ENCODE results near the gene GCH1.
"Not testable (repeated sequence)": the region's sequence is repeated elsewhere in the genome, so short reads cannot be mapped to it uniquely, and the experiment has no call there.

Gene GCH1

GRCh38 chr14:54902521-54903420 is at the start of gene GCH1:
GCH1 (minus strand) TSS chr14:54902826; CDS start chr14:54902663, 163 bp downstream.
- DNase-seq = peak; percentile 72

- DNase-seq = no peak
These were observed 44.6 kb upstream of the GCH1 start for GRCh38 chr14:54947230-54947629.

GRCh38 chr14:54946500-54946899 is 43.9 kb upstream of the GCH1 start:
- no peak for DNase-seq

- DNase-seq = no peak
These were observed 42.2 kb upstream of the GCH1 start for GRCh38 chr14:54944737-54945391.

- no peak for DNase-seq
These were observed 40.3 kb upstream of the GCH1 start for GRCh38 chr14:54942913-54943312.

- no peak for DNase-seq
These were observed 34.2 kb upstream of the GCH1 start for GRCh38 chr14:54936816-54937215.

GRCh38 chr14:54935958-54936357 is 33.3 kb upstream of the GCH1 start:
- DNase-seq = no peak

GRCh38 chr14:54935100-54935499 is 32.5 kb upstream of the GCH1 start:
- no peak for DNase-seq

GRCh38 chr14:54933006-54933405 is 30.4 kb upstream of the GCH1 start:
- no peak for DNase-seq

- DNase-seq = no peak
These were observed 29.1 kb upstream of the GCH1 start for GRCh38 chr14:54931598-54932340.

- DNase-seq = no peak
These were observed 28.5 kb upstream of the GCH1 start for GRCh38 chr14:54931101-54931500.

GRCh38 chr14:54929556-54929955 is 26.9 kb upstream of the GCH1 start:
- DNase-seq = no peak

- DNase-seq = no peak
These were observed 25.6 kb upstream of the GCH1 start for GRCh38 chr14:54928216-54928615.

- DNase-seq = no peak
These were observed 24.9 kb upstream of the GCH1 start for GRCh38 chr14:54927551-54927950.

GRCh38 chr14:54926570-54926969 is 23.9 kb upstream of the GCH1 start:
- not testable (repeated sequence) for DNase-seq

GRCh38 chr14:54922598-54922997 is 20.0 kb upstream of the GCH1 start:
- DNase-seq = no peak

GRCh38 chr14:54920052-54920451 is 17.4 kb upstream of the GCH1 start:
- DNase-seq = no peak

GRCh38 chr14:54919330-54919729 is 16.7 kb upstream of the GCH1 start:
- DNase-seq = no peak

- no peak for DNase-seq
These were observed 15.8 kb upstream of the GCH1 start for GRCh38 chr14:54918427-54918826.

GRCh38 chr14:54916101-54916500 is 13.5 kb upstream of the GCH1 start:
- DNase-seq = no peak

- no peak for DNase-seq
These were observed 7.4 kb upstream of the GCH1 start for GRCh38 chr14:54909817-54910558.

GRCh38 chr14:54908973-54909372 is 6.3 kb upstream of the GCH1 start:
- DNase-seq = not testable (repeated sequence)

GRCh38 chr14:54908190-54908589 is 5.6 kb upstream of the GCH1 start:
- DNase-seq = no peak

All from right hindlimb (tissue), 1 donor.